Chondrocyte (in vitro differentiated cells): ENCODE measurements around the gene GNG7. TPM values are rescaled to one million over a fixed set of nuclear protein-coding genes. Genes with fewer than 3 reads are reported as not detected.
"Not testable (repeated sequence)": the region's sequence is repeated elsewhere in the genome, so short reads cannot be mapped to it uniquely, and the experiment has no call there.

Source experiments
- DNase-seq: peaks from one replicate; pipeline ENCODE4 v3.0.0; 2021; ENCODE audit warnings: mixed read lengths, low spot score
- H3K27ac Mint-ChIP-seq: one replicate; pipeline ENCODE4 v1.8.0; 2021; ENCODE audit warnings: mild to moderate bottlenecking, moderate library complexity, mixed read lengths; ENCODE audit not compliant: unreplicated experiment
- H3K27me3 Mint-ChIP-seq: 2 replicates; pipeline ENCODE4 v1.8.0; 2021; ENCODE audit warnings: low read depth, mixed read lengths
- H3K36me3 Mint-ChIP-seq: 2 replicates; pipeline ENCODE4 v1.8.0; 2021; ENCODE audit warnings: low read depth, mixed read lengths
- H3K4me1 Mint-ChIP-seq: 2 replicates; pipeline ENCODE4 v1.8.0; 2021; ENCODE audit warnings: low read depth, mild to moderate bottlenecking, mixed read lengths
- H3K4me3 Mint-ChIP-seq: one replicate; pipeline ENCODE4 v1.8.0; 2021; ENCODE audit warnings: mild to moderate bottlenecking, moderate library complexity, mixed read lengths; ENCODE audit not compliant: unreplicated experiment
- H3K9me3 Mint-ChIP-seq: 2 replicates; pipeline ENCODE4 v1.8.0; 2021; ENCODE audit warnings: low read depth, mixed read lengths
- CTCF ChIP-seq: fragments of 200-600 bp; sonication (generic); IDR thresholded peaks from 2 replicates; pipeline ENCODE4 v1.5.0; 2021; ENCODE audit warnings: antibody characterized with exemption, mild to moderate bottlenecking, moderate library complexity
- total RNA-seq: library from RNA; stranded (reverse); gene quantifications from 3 replicates; pipeline ENCODE4 v1.2.1, GENCODE V29; 2021

Gene GNG7
- total RNA-seq, 1 donor from 2014 or later, result 1.9 TPM

GRCh38 chr19:2670217-2670616 is 32.3 kb downstream of the GNG7 start:
- no peak for TF ChIP-seq CTCF
- no peaks in the 10 kb centered on the region for H3K36me3 Mint-ChIP-seq
- H3K4me3 Mint-ChIP-seq, result no peak overlapping the region
- H3K4me1 Mint-ChIP-seq, result peaks cover 8% of the 10 kb centered on the region
- no peak for DNase-seq
- H3K9me3 Mint-ChIP-seq, result no peaks in the 10 kb centered on the region
- H3K27me3 Mint-ChIP-seq, result peaks cover under 1% of the 10 kb centered on the region
- H3K27ac Mint-ChIP-seq, result no peak overlapping the region

- no peak for TF ChIP-seq CTCF
- Mint-ChIP-seq H3K9me3 (no peaks in the 10 kb centered on the region), H3K36me3 (no peaks in the 10 kb centered on the region), H3K27me3 (no peaks in the 10 kb centered on the region), H3K4me3 (no peak overlapping the region), H3K4me1 (no peaks in the 10 kb centered on the region), H3K27ac (no peak overlapping the region)
- DNase-seq, result no peak
Measured at GRCh38 chr19:2668175-2668763, 34.2 kb downstream of the GNG7 start.

GRCh38 chr19:2667349-2667748 is 35.1 kb downstream of the GNG7 start:
- H3K27me3 Mint-ChIP-seq, H3K4me3 Mint-ChIP-seq, H3K36me3 Mint-ChIP-seq, H3K4me1 Mint-ChIP-seq, DNase-seq, H3K27ac Mint-ChIP-seq, H3K9me3 Mint-ChIP-seq: not testable (repeated sequence)

GRCh38 chr19:2666344-2666994 is 36.0 kb downstream of the GNG7 start:
- Mint-ChIP-seq H3K9me3 (peaks cover 3% of the 10 kb centered on the region), H3K27ac (no peak overlapping the region), H3K4me1 (no peaks in the 10 kb centered on the region), H3K36me3 (no peaks in the 10 kb centered on the region), H3K27me3 (no peaks in the 10 kb centered on the region), H3K4me3 (no peak overlapping the region)
- DNase-seq, result no peak
- TF ChIP-seq CTCF, result no peak

- no peak for TF ChIP-seq CTCF
- Mint-ChIP-seq H3K27me3 (no peaks in the 10 kb centered on the region), H3K27ac (no peak overlapping the region), H3K36me3 (no peaks in the 10 kb centered on the region), H3K9me3 (peaks cover 3% of the 10 kb centered on the region), H3K4me3 (no peak overlapping the region), H3K4me1 (no peaks in the 10 kb centered on the region)
- no peak for DNase-seq
Measured at GRCh38 chr19:2665103-2665502, 37.4 kb downstream of the GNG7 start.
